C4-2B (cell line): ENCODE results near the gene EPHX1.

Experiments used
- H3K27ac ChIP-seq: fragments of 450-650 bp; 2 replicates; pipeline ENCODE4 v1.5.1; 2017
- ZFX ChIP-seq: fragments of 450-650 bp; IDR thresholded peaks from 2 replicates; pipeline ENCODE4 v1.6.1; 2017
- TF ChIP-seq, protein P1 (sequence below): fragments of 450-650 bp; conservative IDR thresholded peaks from 2 replicates; pipeline ENCODE4 v1.5.1; 2017; ENCODE audit warnings: mild to moderate bottlenecking

The EPHX1 gene

DNA sequence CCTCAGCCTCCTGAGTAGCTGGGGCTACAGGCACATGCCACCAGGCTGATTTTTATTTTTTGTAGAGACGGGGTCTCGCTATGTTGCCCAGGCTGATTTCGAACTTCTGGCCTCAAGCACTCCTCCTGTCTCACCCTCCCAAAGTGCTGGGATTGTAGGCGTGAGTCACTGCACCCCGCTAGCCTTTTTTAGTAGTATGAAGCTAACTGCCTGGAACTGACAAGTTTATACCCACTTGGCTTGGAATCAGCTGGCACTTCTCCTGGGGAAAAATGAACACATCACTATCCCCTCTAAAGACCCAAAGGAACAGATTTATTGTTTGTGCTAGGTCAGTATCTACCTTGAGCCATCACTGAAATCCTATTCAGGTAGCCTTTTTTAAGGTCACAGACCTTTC is 53.2 kb downstream of the EPHX1 start:
- TF ChIP-seq, protein P1, sequence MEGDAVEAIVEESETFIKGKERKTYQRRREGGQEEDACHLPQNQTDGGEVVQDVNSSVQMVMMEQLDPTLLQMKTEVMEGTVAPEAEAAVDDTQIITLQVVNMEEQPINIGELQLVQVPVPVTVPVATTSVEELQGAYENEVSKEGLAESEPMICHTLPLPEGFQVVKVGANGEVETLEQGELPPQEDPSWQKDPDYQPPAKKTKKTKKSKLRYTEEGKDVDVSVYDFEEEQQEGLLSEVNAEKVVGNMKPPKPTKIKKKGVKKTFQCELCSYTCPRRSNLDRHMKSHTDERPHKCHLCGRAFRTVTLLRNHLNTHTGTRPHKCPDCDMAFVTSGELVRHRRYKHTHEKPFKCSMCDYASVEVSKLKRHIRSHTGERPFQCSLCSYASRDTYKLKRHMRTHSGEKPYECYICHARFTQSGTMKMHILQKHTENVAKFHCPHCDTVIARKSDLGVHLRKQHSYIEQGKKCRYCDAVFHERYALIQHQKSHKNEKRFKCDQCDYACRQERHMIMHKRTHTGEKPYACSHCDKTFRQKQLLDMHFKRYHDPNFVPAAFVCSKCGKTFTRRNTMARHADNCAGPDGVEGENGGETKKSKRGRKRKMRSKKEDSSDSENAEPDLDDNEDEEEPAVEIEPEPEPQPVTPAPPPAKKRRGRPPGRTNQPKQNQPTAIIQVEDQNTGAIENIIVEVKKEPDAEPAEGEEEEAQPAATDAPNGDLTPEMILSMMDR, result no peak
- no peak for TF ChIP-seq ZFX
- no peak overlapping the region for H3K27ac ChIP-seq

DNA sequence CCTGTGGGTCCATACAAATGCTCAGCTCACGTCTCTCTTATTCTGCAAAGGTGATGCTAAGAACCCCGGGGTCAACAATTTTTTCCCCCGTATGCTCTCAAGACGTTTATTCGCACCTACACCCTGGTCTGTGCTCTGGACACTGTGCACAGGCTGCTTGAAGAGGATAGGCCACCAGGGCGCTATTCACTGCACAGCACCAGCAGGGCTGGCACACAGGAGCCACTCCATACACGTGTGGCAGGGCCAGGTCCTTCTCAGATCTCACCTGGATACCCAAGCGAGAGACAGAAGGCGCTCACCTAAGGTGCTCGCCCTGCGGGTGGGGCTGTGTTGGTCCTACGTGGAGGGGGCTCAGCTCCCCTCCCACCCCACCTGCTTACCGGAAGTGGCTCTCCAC is 55.6 kb downstream of the EPHX1 start:
- H3K27ac ChIP-seq, result no peak overlapping the region
- TF ChIP-seq, protein P1, result no peak
- no peak for TF ChIP-seq ZFX

DNA sequence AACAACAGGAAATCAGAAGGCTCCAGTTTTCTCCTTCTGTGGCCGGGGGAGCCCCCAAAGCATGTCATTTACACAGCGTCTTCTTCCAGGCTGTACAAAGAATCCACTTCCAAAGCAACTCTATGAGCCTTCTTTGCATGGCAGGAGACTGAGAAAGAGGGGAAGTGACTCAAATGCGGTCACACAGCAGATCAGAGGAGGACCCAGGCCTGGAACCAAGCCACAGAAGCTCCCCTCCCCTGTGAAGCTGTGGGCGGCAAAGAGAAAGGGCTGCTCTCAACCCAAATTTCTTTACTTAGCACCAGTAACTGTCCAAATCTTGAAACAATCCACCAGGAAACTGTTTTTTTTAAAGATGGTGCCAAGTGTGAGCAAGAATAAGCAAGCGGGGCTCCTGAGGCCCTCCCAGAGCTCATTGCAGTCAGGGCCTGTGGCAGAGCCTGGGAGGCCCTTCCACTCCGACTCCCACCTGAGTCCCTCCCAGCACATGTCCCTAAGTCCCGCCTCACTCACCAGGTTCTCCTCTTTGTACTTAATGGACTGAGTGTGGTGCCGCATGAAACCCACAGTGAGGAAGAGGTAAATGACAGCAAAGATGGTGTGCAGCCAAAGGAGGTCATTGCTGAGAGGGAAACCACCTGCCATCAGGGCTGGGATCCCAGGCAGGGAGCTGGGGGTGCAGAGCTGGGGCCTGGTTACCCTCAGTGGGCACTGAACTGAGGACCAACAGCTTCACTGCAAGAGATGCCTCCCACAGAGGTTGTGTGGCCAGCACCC is 56.3 kb downstream of the EPHX1 start:
- no peak overlapping the region for H3K27ac ChIP-seq
- TF ChIP-seq ZFX, result no peak
- TF ChIP-seq, protein P1, result no peak

DNA sequence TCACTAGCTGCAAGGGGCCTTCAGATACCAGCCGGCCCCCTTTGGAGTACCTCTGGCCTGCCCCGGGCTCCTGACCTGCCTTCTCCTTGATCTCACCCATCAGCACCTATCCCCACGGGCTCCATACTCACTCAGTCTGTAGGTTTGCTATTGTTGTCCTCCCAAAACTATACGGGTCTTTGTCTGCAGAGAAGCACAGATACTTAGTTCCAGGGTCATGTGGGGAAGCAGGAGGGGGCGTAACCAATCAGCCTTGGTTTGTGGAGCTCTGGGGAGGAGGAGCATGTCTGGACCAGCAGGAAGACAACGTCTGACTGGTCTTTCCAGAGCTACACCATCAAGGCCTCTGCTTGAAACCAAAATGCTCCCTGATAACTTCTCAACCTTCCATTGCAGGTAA is 57.1 kb downstream of the EPHX1 start:
- H3K27ac ChIP-seq, result no peak overlapping the region
- no peak for TF ChIP-seq ZFX
- TF ChIP-seq, protein P1, result no peak

DNA sequence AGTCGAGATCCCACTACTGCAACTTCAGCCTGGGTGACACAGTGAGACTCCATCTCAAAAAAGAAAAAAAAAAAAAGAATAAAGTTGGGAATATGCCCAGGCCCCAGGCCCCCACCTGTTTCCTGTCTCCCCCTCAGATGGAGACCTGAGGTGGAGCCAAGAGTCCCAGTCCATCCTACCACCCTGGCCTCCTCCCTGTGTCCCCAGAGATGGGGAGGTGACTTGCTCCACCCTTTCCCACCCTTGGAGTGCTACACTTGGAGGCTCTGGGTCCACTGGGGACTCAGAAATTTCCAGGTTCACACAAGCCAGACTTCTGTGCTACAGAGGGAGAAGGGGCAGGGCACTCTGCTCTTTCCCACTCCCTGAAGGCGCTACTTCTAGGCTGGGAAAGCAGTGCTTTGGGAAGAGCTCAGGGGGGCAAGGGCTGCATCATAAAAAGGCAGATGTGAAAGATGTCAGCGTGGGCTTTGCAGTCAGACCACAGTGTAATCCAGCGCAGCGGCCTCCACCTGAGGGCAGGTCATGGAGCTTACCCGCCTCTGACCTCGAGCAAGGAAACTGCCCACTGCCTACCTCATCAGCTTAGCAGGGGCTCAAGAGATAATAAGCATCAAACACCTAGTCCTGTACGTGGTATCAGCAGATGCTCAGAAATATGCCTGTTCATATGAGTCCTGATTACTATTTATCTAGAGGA is 58.9 kb downstream of the EPHX1 start:
- no peak overlapping the region for H3K27ac ChIP-seq
- TF ChIP-seq ZFX, result no peak

DNA sequence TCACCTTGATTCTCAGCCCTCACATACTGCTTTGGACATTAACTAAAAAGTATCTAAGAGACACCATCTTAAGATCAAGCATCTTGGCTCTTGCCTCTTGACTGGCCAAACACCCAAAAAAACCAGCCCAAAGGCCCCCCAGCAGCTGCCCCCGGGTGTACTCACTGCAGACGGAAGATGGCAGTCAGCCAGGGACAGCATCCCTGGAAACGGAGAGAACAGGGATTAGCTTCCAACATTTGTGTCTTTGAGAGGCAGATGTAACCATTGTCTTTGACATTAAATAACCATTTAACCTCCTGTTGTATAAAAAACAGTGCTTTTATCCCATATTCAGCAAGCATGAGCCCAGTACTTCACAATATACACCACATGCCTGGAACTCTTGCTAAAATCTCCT is 61.0 kb downstream of the EPHX1 start:
- TF ChIP-seq ZFX, result no peak
- TF ChIP-seq, protein P1, result no peak
- no peak overlapping the region for H3K27ac ChIP-seq

DNA sequence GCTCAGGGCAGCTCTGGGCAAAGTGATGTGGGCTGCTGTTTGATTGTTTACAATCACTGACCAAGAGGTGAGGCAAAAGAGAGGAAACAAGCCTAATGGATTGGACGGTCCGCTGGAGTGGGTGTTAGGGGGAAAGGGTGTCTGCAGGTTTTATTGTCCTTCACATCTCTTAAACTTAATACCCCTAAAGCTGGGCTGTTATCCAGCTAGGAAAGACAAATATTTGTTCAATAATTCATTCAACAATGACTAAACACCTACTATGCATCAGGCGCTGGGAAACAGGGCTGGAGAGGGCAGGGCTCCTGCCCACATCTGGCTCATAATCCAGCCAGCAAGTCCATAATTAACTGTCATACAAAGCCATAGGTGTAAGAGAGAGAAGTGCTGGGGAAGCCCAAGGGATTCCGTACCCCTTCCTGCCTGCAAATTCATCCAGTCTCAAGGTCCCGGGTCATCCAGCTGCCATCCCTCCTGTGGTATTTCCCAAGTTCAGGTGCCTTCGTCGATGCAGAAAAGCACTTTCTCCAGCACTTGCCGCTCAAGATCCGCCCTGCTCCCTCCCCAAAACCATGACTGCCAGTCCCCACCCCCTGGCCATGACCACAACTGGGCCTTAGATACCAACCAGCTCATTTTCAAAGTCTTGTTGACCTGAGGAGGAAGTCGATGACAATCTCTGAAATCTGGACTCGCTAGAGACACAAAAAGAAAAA is 61.6 kb downstream of the EPHX1 start:
- TF ChIP-seq, protein P1, result no peak
- TF ChIP-seq ZFX, result no peak
- no peak overlapping the region for H3K27ac ChIP-seq
